Neuronal stem cell (in vitro differentiated cells): ENCODE data around the gene PLEKHO1.
"Not testable (repeated sequence)": the region's sequence is repeated elsewhere in the genome, so short reads cannot be mapped to it uniquely, and the experiment has no call there.

Source experiments
- DNase-seq: peaks from one replicate; pipeline ENCODE4 v3.0.0-alpha.2; 2013; ENCODE audit warnings: low spot score
- H2AFZ ChIP-seq: one replicate; pipeline ENCODE4 v1.6.1; 2013; ENCODE audit warnings: mild to moderate bottlenecking, low read length, inconsistent platforms
- H2AK5ac ChIP-seq: 2 replicates; pipeline ENCODE4 v1.6.1; 2013; ENCODE audit warnings: low read depth, mild to moderate bottlenecking, inconsistent platforms, low read length, moderate library complexity, mixed read lengths
- H2BK120ac ChIP-seq: 2 replicates; pipeline ENCODE4 v1.6.1; 2013; ENCODE audit warnings: low read depth, mild to moderate bottlenecking, inconsistent platforms, low read length, moderate library complexity, mixed read lengths
- H2BK12ac ChIP-seq: one replicate; pipeline ENCODE4 v1.6.1; 2013; ENCODE audit warnings: low read length, inconsistent platforms
- H2BK15ac ChIP-seq: 2 replicates; pipeline ENCODE4 v1.6.1; 2013; ENCODE audit warnings: mild to moderate bottlenecking, low read length, inconsistent platforms, mixed read lengths
- H2BK5ac ChIP-seq: one replicate; pipeline ENCODE4 v1.6.1; 2013; ENCODE audit warnings: inconsistent platforms, mild to moderate bottlenecking, low read length, moderate library complexity
- H3K14ac ChIP-seq: one replicate; pipeline ENCODE4 v1.6.1; 2013; ENCODE audit warnings: low read length, inconsistent platforms
- H3K18ac ChIP-seq: 2 replicates; pipeline ENCODE4 v1.6.1; 2013; ENCODE audit warnings: low read length, inconsistent platforms
- H3K23ac ChIP-seq: 2 replicates; pipeline ENCODE4 v1.6.1; 2013; ENCODE audit warnings: low read depth, mild to moderate bottlenecking, mixed read lengths, low read length, inconsistent platforms; ENCODE audit not compliant: poor library complexity
- H3K27ac ChIP-seq: replicated peaks from 3 replicates; pipeline ENCODE4 v1.5.1; 2013; ENCODE audit warnings: low read length, inconsistent platforms
- H3K27me3 ChIP-seq, 3 experiments: 2 replicates each; pipeline ENCODE4 v1.6.1; 2013; ENCODE audit warnings: low read length in 3 of 3, mild to moderate bottlenecking in 2 of 3, inconsistent platforms in 1 of 3, low read depth in 1 of 3, mixed read lengths in 1 of 3, moderate library complexity in 1 of 3; ENCODE audit not compliant: control insufficient read depth in 3 of 3, insufficient read depth in 3 of 3
- H3K36me3 ChIP-seq, 2 donors: replicated peaks in 1 of 2; 2 replicates each; pipeline ENCODE4 v1.6.1; 2013; ENCODE audit warnings: low read length in 2 of 2; ENCODE audit not compliant: control insufficient read depth in 2 of 2, insufficient read depth in 2 of 2
- H3K4ac ChIP-seq: 2 replicates; pipeline ENCODE4 v1.6.1; 2013; ENCODE audit warnings: inconsistent platforms, mild to moderate bottlenecking, low read length, moderate library complexity
- H3K4me1 ChIP-seq, 2 donors: 1 replicate in 1 of 2; 2 replicates in 1 of 2; pipeline ENCODE4 v1.6.1; 2013; ENCODE audit warnings: low read length in 2 of 2, low read depth in 1 of 2; ENCODE audit not compliant: control insufficient read depth in 2 of 2, insufficient read depth in 1 of 2
- H3K4me2 ChIP-seq: one replicate; pipeline ENCODE4 v1.6.1; 2013; ENCODE audit warnings: mild to moderate bottlenecking, low read length, inconsistent platforms; ENCODE audit not compliant: insufficient read depth, poor library complexity, severe bottlenecking
- H3K4me3 ChIP-seq, 2 donors: 2 replicates each; pipeline ENCODE4 v1.5.1; 2013; ENCODE audit warnings: low read length in 2 of 2, mild to moderate bottlenecking in 2 of 2, inconsistent platforms in 1 of 2, moderate library complexity in 1 of 2
- H3K79me1 ChIP-seq: one replicate; pipeline ENCODE4 v1.6.1; 2013; ENCODE audit warnings: low read depth, mild to moderate bottlenecking, inconsistent platforms, low read length, moderate library complexity
- H3K9ac ChIP-seq: one replicate; pipeline ENCODE4 v1.6.1; 2013; ENCODE audit warnings: mild to moderate bottlenecking, low read depth, low read length, inconsistent platforms; ENCODE audit not compliant: poor library complexity
- H3K9me3 ChIP-seq, 2 donors: replicated peaks in 1 of 2; 2 replicates each; pipeline versions ENCODE3 to v1.6.1; 2013; ENCODE audit warnings: low read length in 2 of 2, mild to moderate bottlenecking in 2 of 2, inconsistent platforms in 1 of 2, low read depth in 1 of 2, mixed read lengths in 1 of 2, moderate library complexity in 1 of 2; ENCODE audit not compliant: control insufficient read depth in 2 of 2, insufficient read depth in 1 of 2
- H4K8ac ChIP-seq: one replicate; pipeline ENCODE4 v1.6.1; 2013; ENCODE audit warnings: low read depth, mild to moderate bottlenecking, inconsistent platforms, low read length, moderate library complexity
- H4K91ac ChIP-seq: one replicate; pipeline ENCODE4 v1.6.1; 2013; ENCODE audit warnings: low read length, low read depth, mild to moderate bottlenecking, inconsistent platforms; ENCODE audit not compliant: poor library complexity
- WGBS, 2 donors: extraction: QIAGEN DNeasy Blood & Tissue Kit; methylation state at CpG; one replicate each; pipeline ENCODE4 v1.1.7; 2013; ENCODE audit warnings: missing lambda C conversion rate in 2 of 2, mixed read lengths in 1 of 2; ENCODE audit not compliant: insufficient read length in 2 of 2, insufficient replicate concordance in 1 of 2; ENCODE audit errors: extremely low coverage in 2 of 2; 5-methylcytosine and 5-hydroxymethylcytosine counted together

The PLEKHO1 gene

GRCh38 chr1:150132372-150132771 lies 17.3 kb upstream of the PLEKHO1 start:
- H4K8ac ChIP-seq, result no peak overlapping the region
- H2BK12ac ChIP-seq, result no peak overlapping the region
- H3K4me1 ChIP-seq, result no peaks in the 10 kb centered on the region
- no peak overlapping the region for H3K4me2 ChIP-seq
- H2BK15ac ChIP-seq, result no peak overlapping the region
- no peak overlapping the region for H2BK5ac ChIP-seq
- H3K9me3 ChIP-seq, result peaks cover 0 to 2% of the 10 kb centered on the region in 2 donors
- no peak overlapping the region for H4K91ac ChIP-seq
- H3K18ac ChIP-seq, result no peak overlapping the region
- peaks cover 0 to 15% of the 10 kb centered on the region in 2 donors for H3K36me3 ChIP-seq
- H2AK5ac ChIP-seq, result no peak overlapping the region
- H3K27me3 ChIP-seq, result no peaks in the 10 kb centered on the region
- no peak overlapping the region for H3K23ac ChIP-seq
- H3K27ac ChIP-seq, result no peak overlapping the region
- H3K79me1 ChIP-seq, result no peaks in the 10 kb centered on the region
- no peak overlapping the region for H3K4me3 ChIP-seq
- H3K14ac ChIP-seq, result no peak overlapping the region
- H3K9ac ChIP-seq, result no peak overlapping the region
- WGBS, 2 donors, result no CpG with 5 or more reads among the region's 1 CpG
- no peak for DNase-seq
- no peak overlapping the region for H3K4ac ChIP-seq
- H2AFZ ChIP-seq, result no peak overlapping the region
- no peak overlapping the region for H2BK120ac ChIP-seq

- Histone ChIP-seq H3K27ac (no peak overlapping the region), H2BK12ac (no peak overlapping the region), H2BK120ac (no peak overlapping the region), H2AFZ (no peak overlapping the region), H3K14ac (no peak overlapping the region), H3K4me1 (no peaks in the 10 kb centered on the region), H4K91ac (no peak overlapping the region), H3K36me3 (peaks cover 0 to 11% of the 10 kb centered on the region in 2 donors), H3K9ac (no peak overlapping the region), H3K4ac (no peak overlapping the region), H2BK15ac (no peak overlapping the region), H3K27me3 (no peaks in the 10 kb centered on the region), H3K4me2 (no peak overlapping the region), H3K79me1 (no peaks in the 10 kb centered on the region), H2AK5ac (no peak overlapping the region), H3K4me3 (no peak overlapping the region), H4K8ac (no peak overlapping the region), H3K23ac (no peak overlapping the region), H2BK5ac (no peak overlapping the region), H3K9me3 (peaks cover 0 to 2% of the 10 kb centered on the region in 2 donors), H3K18ac (no peak overlapping the region)
- no CpG with 5 or more reads among the region's 1 CpG for WGBS, 2 donors
- DNase-seq, result no peak
These were observed 15.2 kb upstream of the PLEKHO1 start for GRCh38 chr1:150134537-150134936.

GRCh38 chr1:150135400-150135799 lies 14.3 kb upstream of the PLEKHO1 start:
- H3K36me3 ChIP-seq, result peaks cover 0 to 11% of the 10 kb centered on the region in 2 donors
- WGBS, 2 donors, result no CpG with 5 or more reads among the region's 6 CpGs

GRCh38 chr1:150138044-150138443 lies 11.7 kb upstream of the PLEKHO1 start:
- no peak overlapping the region for H3K23ac ChIP-seq
- no peak overlapping the region for H4K8ac ChIP-seq
- no peak overlapping the region for H2BK120ac ChIP-seq
- no peaks in the 10 kb centered on the region for H3K79me1 ChIP-seq
- H2BK5ac ChIP-seq, result no peak overlapping the region
- no CpG with 5 or more reads among the region's 5 CpGs for WGBS, 2 donors
- no peak overlapping the region for H3K4me3 ChIP-seq
- peaks cover 0 to 18% of the 10 kb centered on the region in 2 donors for H3K36me3 ChIP-seq
- no peaks in the 10 kb centered on the region for H3K4me1 ChIP-seq
- no peak overlapping the region for H2AK5ac ChIP-seq
- no peak overlapping the region for H3K9ac ChIP-seq
- H3K4ac ChIP-seq, result no peak overlapping the region
- no peak overlapping the region for H2AFZ ChIP-seq
- no peak overlapping the region for H3K18ac ChIP-seq
- H2BK15ac ChIP-seq, result no peak overlapping the region
- no peak overlapping the region for H2BK12ac ChIP-seq
- peaks cover 0 to 2% of the 10 kb centered on the region in 2 donors for H3K9me3 ChIP-seq
- DNase-seq, result no peak
- no peak overlapping the region for H4K91ac ChIP-seq
- no peak overlapping the region for H3K14ac ChIP-seq
- no peak overlapping the region for H3K27ac ChIP-seq
- no peak overlapping the region for H3K4me2 ChIP-seq
- H3K27me3 ChIP-seq, result no peaks in the 10 kb centered on the region

More at GRCh38 chr1:150135400-150135799, 14.3 kb upstream of the PLEKHO1 start:
- not testable (repeated sequence) for H3K4me3 ChIP-seq, H3K14ac ChIP-seq, H2BK120ac ChIP-seq, H2BK12ac ChIP-seq, H3K4ac ChIP-seq, H2BK15ac ChIP-seq, H3K9me3 ChIP-seq, H3K4me1 ChIP-seq, H3K79me1 ChIP-seq, H3K9ac ChIP-seq, H3K23ac ChIP-seq, H2BK5ac ChIP-seq, H3K18ac ChIP-seq, H4K8ac ChIP-seq, H3K27me3 ChIP-seq, H3K4me2 ChIP-seq, H2AFZ ChIP-seq, H4K91ac ChIP-seq, H3K27ac ChIP-seq, DNase-seq, H2AK5ac ChIP-seq
